ENCODE data around the gene VCAN.

DNA sequence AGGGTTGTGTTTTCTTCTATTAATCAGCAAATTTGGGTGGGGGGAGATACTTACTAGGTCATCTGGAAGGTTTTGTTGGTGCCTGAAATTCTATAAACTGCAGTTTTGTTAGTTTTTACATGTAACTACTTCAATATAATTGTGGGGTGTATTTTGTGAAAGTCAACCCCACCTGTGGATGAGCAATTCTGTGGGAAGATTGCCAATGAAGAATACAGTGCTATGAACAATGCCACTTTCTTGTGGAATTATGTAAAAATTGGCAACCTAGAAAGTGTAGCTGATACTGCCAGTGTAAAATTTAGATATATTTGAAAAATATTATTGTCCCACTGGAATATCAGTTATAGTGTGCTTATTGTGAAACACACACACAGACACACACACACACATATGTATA lies 80.7 kb downstream of the VCAN start:
- TF ChIP-seq, protein P1, sequence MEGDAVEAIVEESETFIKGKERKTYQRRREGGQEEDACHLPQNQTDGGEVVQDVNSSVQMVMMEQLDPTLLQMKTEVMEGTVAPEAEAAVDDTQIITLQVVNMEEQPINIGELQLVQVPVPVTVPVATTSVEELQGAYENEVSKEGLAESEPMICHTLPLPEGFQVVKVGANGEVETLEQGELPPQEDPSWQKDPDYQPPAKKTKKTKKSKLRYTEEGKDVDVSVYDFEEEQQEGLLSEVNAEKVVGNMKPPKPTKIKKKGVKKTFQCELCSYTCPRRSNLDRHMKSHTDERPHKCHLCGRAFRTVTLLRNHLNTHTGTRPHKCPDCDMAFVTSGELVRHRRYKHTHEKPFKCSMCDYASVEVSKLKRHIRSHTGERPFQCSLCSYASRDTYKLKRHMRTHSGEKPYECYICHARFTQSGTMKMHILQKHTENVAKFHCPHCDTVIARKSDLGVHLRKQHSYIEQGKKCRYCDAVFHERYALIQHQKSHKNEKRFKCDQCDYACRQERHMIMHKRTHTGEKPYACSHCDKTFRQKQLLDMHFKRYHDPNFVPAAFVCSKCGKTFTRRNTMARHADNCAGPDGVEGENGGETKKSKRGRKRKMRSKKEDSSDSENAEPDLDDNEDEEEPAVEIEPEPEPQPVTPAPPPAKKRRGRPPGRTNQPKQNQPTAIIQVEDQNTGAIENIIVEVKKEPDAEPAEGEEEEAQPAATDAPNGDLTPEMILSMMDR (conservative IDR thresholded peaks at IDR 0.05 in 1 of 2, IDR thresholded peaks at IDR 0.05 in 1 of 2; ENCODE audit: extremely low read depth in 1 of 2, insufficient read depth in 1 of 2, low read depth in 1 of 2, low read length in 2 of 2): no peak
- TF ChIP-seq EZH2 (IDR thresholded peaks at IDR 0.05; ENCODE audit: borderline replicate concordance, low read length): no peak
